Stimulated activated memory B cell treated with anti-CD40 and anti-IgM and Interleukin-4, amounts not matched to agents 10 μg/mL and 1 μg/mL and 100 μg/mL, for 72 hours (primary cell): ENCODE measurements around the gene ITIH4.

Experiments used
- ATAC-seq: fragments of 150-1000 bp; cut with Tn5 transposase; 2 replicates; pipeline ENCODE4 v1.10.0; 2021
- H3K27ac Mint-ChIP-seq: one replicate; pipeline ENCODE4 v1.8.0; 2022; ENCODE audit warnings: mild to moderate bottlenecking, mixed read lengths
- H3K27me3 Mint-ChIP-seq: one replicate; pipeline ENCODE4 v1.8.0; 2022; ENCODE audit warnings: mixed read lengths
- H3K36me3 Mint-ChIP-seq: one replicate; pipeline ENCODE4 v1.8.0; 2022; ENCODE audit warnings: mixed read lengths
- H3K4me1 Mint-ChIP-seq: one replicate; pipeline ENCODE4 v1.8.0; 2022; ENCODE audit warnings: mixed read lengths
- H3K4me3 Mint-ChIP-seq: one replicate; pipeline ENCODE4 v1.8.0; 2022; ENCODE audit warnings: mild to moderate bottlenecking, moderate library complexity, mixed read lengths
- H3K9me3 Mint-ChIP-seq: one replicate; pipeline ENCODE4 v1.8.0; 2022; ENCODE audit warnings: mixed read lengths

ITIH4 gene

GRCh38 chr3:52809149-52809548 is 21.3 kb downstream of the ITIH4 start:
- Mint-ChIP-seq H3K27ac (no peak overlapping the region), H3K9me3 (peaks cover 3% of the 10 kb centered on the region), H3K4me1 (no peaks in the 10 kb centered on the region), H3K27me3 (peaks cover 2% of the 10 kb centered on the region), H3K4me3 (no peak overlapping the region), H3K36me3 (no peaks in the 10 kb centered on the region)
- no peak for ATAC-seq

DNA sequence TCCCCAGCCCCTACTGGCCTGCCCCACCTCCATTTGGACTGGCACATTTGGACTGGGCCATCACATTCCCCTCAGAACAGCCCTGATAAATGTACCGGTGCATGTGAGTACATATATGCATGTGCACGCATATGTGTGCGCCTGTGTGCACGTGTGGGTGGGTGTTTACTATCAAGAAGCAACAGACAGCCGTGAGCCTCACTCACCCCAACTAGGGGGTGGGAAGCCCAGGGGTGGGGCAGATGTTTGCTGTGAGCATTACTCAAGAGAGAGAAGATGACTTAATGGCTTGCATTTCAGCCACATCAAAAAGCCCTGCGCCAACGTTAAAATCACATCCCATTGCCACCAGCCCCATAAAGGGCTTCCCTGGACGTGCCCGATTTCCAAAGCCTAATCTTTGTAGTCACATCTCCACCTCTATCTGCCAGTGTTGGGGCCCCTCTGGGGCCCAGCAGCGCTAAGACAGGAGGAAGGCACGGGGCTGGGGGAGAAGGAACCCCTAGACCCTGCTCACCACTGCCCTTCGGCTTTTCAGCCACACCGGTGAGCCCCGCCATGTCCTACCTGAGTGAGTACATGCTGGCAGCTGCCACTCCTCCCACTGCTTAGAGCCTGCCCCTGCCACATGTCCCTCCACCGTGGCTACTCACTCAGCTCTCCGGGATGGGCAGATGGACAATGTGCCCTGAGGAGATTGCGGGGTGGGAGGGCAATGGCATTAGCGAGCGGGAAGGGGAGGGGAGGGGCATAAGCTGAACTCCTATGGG is 25.0 kb downstream of the ITIH4 start:
- H3K4me3 Mint-ChIP-seq: no peak overlapping the region
- H3K4me1 Mint-ChIP-seq: no peaks in the 10 kb centered on the region
- peaks cover 9% of the 10 kb centered on the region for H3K27me3 Mint-ChIP-seq
- peaks cover 3% of the 10 kb centered on the region for H3K9me3 Mint-ChIP-seq
- H3K27ac Mint-ChIP-seq: no peak overlapping the region
- H3K36me3 Mint-ChIP-seq: no peaks in the 10 kb centered on the region
- no peak for ATAC-seq

- peaks cover 9% of the 10 kb centered on the region for H3K27me3 Mint-ChIP-seq
- no peaks in the 10 kb centered on the region for H3K4me1 Mint-ChIP-seq
- H3K4me3 Mint-ChIP-seq: no peak overlapping the region
- H3K27ac Mint-ChIP-seq: no peak overlapping the region
- ATAC-seq: no peak
- H3K9me3 Mint-ChIP-seq: no peaks in the 10 kb centered on the region
- no peaks in the 10 kb centered on the region for H3K36me3 Mint-ChIP-seq
Observed at GRCh38 chr3:52801839-52802238, 28.6 kb downstream of the ITIH4 start.

DNA sequence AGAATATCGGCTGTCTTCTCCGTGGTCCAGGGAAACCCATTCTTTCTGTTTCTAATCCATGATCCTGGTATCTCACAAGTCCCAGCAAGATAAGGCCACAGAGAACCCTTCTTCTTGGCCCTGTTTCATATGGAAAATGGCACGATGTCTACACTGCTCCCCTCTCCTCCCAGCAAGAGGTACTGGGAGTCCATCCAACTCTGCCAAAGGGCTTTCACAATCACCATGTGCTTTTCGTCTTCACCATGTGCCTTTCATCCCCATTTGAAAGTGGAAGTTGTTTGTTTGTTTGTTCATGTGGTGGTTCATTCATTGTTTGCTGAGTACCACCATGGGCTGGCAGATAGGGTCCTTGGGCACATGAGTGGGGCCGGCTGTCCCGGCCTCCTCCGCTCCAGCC is 30.4 kb downstream of the ITIH4 start:
- ATAC-seq: no peak
- Mint-ChIP-seq H3K36me3 (no peaks in the 10 kb centered on the region), H3K27ac (no peak overlapping the region), H3K4me1 (no peaks in the 10 kb centered on the region), H3K27me3 (peaks cover 9% of the 10 kb centered on the region), H3K4me3 (no peak overlapping the region), H3K9me3 (no peaks in the 10 kb centered on the region)

- H3K27me3 Mint-ChIP-seq: peaks cover 6% of the 10 kb centered on the region
- no peak for ATAC-seq
- H3K4me3 Mint-ChIP-seq: no peak overlapping the region
Observed at GRCh38 chr3:52798978-52799476, 31.4 kb downstream of the ITIH4 start.

DNA sequence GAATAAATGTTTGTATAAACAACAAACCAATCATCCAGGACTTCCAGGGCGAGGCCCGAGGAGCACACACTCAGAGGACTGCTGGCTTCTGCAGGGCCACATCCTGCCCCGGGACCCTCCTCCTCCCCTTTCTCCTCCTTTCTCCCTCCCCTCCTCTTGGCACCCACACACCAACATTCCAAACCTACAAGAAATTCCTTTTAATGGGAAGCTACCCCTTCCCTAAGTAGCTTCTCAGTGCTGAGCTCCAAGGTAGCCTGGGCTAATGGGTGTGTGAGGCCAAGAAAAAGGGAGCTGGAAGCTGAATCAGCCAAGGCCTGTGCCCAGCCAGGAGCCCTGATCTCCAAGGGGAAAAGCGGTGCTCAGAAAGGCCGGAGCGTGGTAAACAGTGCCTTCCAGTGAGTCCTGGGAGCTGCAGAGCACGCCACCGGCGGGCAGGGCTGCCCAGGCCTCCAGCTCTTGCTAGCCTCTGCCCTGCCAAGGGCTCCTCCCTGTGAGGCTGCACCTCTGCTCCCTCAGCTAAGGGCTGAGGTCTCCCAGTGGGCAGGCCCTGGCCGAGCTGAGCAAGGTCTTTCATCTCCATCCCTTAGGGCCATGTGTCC is 32.0 kb downstream of the ITIH4 start:
- Mint-ChIP-seq H3K27ac (no peak overlapping the region), H3K4me1 (no peaks in the 10 kb centered on the region), H3K36me3 (no peaks in the 10 kb centered on the region), H3K27me3 (peaks cover under 1% of the 10 kb centered on the region), H3K4me3 (no peak overlapping the region), H3K9me3 (no peaks in the 10 kb centered on the region)
- ATAC-seq: no peak

More at GRCh38 chr3:52798978-52799476, 31.4 kb downstream of the ITIH4 start:
- H3K27ac Mint-ChIP-seq: no peak overlapping the region
- H3K9me3 Mint-ChIP-seq: no peaks in the 10 kb centered on the region
- no peaks in the 10 kb centered on the region for H3K36me3 Mint-ChIP-seq
- H3K4me1 Mint-ChIP-seq: no peaks in the 10 kb centered on the region

DNA sequence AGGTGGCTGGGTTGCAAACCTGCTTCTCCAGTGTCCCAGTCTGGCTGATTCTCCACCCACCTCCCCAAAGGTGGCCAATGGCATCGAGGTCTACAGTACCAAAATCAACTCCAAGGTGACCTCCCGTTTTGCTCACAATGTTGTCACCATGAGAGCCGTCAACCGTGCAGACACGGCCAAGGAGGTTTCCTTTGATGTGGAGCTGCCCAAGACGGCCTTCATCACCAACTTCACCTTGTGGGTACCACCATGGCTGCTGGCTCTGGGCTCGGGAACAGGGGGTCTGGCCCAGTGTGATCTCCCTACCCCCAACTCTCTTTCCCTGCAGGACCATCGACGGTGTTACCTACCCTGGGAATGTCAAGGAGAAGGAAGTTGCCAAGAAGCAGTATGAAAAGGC is 34.1 kb downstream of the ITIH4 start:
- no peak overlapping the region for H3K27ac Mint-ChIP-seq
- H3K9me3 Mint-ChIP-seq: no peaks in the 10 kb centered on the region

DNA sequence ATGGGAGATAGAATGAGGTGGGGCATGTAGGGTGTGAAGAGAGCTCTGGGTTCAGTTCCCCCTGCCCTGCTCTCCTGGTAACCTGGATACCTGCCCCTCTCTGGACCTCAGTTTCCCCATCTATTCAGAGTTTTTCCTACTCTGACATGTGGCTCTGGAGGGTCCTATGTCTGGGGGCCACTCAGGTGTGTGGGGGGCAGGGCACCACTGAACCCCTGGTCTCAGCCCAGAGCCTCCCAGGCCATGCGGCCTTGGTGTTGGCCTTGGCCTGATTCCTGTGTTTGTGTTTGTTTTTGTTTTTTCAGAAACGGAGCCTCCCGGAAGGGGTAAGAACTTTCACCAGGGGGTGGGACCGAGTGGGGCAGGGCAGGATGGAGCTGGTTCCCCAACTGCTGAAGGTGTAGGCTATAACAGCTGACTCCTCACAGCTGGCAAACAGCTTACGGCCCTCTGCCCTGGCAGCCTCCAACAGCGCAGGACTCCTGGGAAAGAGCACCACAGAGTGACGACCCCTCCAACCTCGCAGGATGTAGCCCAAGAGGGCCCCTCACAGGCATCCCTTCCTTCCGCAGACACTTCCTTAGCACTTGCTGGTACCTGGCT is 35.1 kb downstream of the ITIH4 start:
- no peak for ATAC-seq
- no peak overlapping the region for H3K27ac Mint-ChIP-seq
- peaks cover 6% of the 10 kb centered on the region for H3K27me3 Mint-ChIP-seq
- no peak overlapping the region for H3K4me3 Mint-ChIP-seq
- no peaks in the 10 kb centered on the region for H3K4me1 Mint-ChIP-seq
- H3K36me3 Mint-ChIP-seq: no peaks in the 10 kb centered on the region
- no peaks in the 10 kb centered on the region for H3K9me3 Mint-ChIP-seq

More for the DNA sequence above, 34.1 kb downstream of the ITIH4 start:
- H3K4me3 Mint-ChIP-seq: no peak overlapping the region
- H3K4me1 Mint-ChIP-seq: no peaks in the 10 kb centered on the region
- H3K27me3 Mint-ChIP-seq: no peaks in the 10 kb centered on the region
- no peaks in the 10 kb centered on the region for H3K36me3 Mint-ChIP-seq
- ATAC-seq: no peak

DNA sequence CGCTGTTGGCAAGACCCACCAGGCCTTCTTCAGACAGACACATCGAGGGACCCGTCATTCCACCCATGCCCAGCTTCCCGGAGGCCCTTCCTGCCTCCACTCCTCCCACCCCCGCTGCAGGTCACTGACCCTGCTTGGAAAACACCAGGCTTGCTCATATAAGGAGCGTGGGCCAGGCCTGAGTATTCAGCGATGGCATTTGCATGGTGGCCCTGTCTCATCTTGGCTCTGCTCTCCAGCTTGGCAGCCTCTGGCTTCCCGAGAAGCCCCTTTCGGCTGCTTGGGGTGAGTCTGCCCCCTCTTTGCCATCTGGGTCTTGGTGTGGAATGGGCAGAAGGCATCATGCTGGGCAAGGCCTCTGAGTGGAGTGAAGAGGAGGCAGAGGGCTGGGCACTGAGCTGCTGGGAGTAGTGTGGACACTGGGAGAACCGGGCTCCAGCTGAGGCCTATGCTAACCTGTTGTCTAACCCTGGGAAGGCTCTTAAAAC is 35.8 kb downstream of the ITIH4 start, which contains the start of gene ITIH3:
ITIH3 (plus strand) TSS at position 185 of the 488 bp plus-strand sequence; CDS start at position 193, 8 bp downstream.
- Mint-ChIP-seq H3K27me3 (peaks cover 11% of the 10 kb centered on the region), H3K9me3 (no peaks in the 10 kb centered on the region), H3K36me3 (no peaks in the 10 kb centered on the region), H3K4me3 (no peak within 1 kb of the TSS), H3K27ac (no peak within 1 kb of the TSS), H3K4me1 (no peaks in the 10 kb centered on the region)
- no peak for ATAC-seq

DNA sequence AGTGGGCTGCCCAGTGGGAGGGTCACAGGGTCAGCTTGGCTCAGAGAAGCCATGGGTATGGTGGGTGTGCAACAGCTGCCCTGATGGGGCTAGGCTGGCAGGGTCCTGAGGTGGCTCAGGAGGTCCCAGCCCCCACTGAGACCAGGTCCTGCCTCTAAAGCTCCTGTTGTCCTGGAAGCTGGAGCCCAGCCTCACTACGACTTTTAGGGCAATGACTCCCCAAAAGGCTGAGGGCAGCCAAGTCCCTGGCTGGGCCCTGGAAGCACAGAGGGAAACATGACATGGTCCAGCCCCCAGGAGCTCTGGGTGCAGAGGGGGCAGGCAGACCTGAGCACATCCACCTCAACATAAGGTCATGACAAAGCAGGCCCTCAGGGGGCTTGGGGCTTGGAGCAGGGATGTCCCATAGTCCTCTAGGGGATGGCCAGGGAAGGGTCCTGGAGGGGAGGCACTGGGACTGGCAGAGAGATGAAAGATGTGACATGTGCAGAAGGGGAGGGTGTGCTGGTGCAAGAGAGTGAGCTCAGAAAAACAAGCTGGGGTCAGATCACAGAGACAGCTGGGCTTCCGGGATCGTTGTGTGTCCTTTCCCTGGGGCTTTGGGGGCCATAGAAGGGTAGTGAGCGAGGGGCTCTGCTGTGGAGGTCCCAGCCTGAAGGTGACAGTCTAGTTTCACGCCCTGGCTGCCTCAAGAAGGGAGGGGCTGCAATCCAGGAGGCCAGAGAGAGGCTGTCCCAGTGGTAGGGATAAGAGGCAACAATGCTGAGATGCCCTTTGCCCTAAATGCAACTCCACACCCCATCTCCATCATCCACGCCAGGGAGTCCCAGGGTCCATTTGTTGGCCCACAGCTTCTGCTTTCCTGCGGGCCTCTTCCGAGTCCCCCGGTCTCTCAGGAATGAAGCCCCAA is 36.5 kb downstream of the ITIH4 start:
- no peaks in the 10 kb centered on the region for H3K36me3 Mint-ChIP-seq
- no peak overlapping the region for H3K27ac Mint-ChIP-seq
- H3K9me3 Mint-ChIP-seq: no peaks in the 10 kb centered on the region
- H3K4me3 Mint-ChIP-seq: no peak overlapping the region
- peaks cover 11% of the 10 kb centered on the region for H3K27me3 Mint-ChIP-seq
- no peaks in the 10 kb centered on the region for H3K4me1 Mint-ChIP-seq
- ATAC-seq: no peak

GRCh38 chr3:52792961-52793695 is 37.3 kb downstream of the ITIH4 start:
- Mint-ChIP-seq H3K27me3 (peaks cover 11% of the 10 kb centered on the region), H3K27ac (no peak overlapping the region), H3K4me3 (no peak overlapping the region), H3K4me1 (no peaks in the 10 kb centered on the region), H3K9me3 (no peaks in the 10 kb centered on the region), H3K36me3 (no peaks in the 10 kb centered on the region)
- no peak for ATAC-seq

GRCh38 chr3:52792413-52792812 is 38.1 kb downstream of the ITIH4 start:
- ATAC-seq: no peak
- no peak overlapping the region for H3K27ac Mint-ChIP-seq
- no peaks in the 10 kb centered on the region for H3K36me3 Mint-ChIP-seq
- no peaks in the 10 kb centered on the region for H3K9me3 Mint-ChIP-seq
- no peaks in the 10 kb centered on the region for H3K4me1 Mint-ChIP-seq
- peaks cover 11% of the 10 kb centered on the region for H3K27me3 Mint-ChIP-seq
- H3K4me3 Mint-ChIP-seq: no peak overlapping the region

DNA sequence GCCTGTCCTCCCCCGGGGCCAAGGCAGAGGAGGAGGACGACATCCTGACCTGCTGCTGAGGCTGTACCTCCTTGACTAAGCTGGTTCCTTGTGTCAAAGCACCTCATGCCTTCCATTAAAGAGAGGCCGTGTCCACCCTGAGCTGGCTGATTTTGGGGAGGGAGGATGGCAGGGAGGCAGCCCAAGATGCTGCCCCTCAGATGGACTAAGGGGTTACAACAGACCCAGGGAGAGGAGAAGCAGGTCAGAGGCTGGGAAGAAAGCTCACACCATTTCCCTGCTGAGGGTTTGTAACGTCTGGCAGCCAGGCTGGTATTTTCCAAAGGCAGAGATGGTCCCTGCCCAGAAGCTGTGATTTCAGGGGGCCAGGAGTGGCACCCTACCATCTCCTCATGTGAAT is 38.5 kb downstream of the ITIH4 start:
- Mint-ChIP-seq H3K36me3 (no peaks in the 10 kb centered on the region), H3K27ac (no peak overlapping the region), H3K27me3 (peaks cover 11% of the 10 kb centered on the region), H3K4me3 (no peak overlapping the region), H3K9me3 (no peaks in the 10 kb centered on the region), H3K4me1 (no peaks in the 10 kb centered on the region)
- ATAC-seq: no peak

DNA sequence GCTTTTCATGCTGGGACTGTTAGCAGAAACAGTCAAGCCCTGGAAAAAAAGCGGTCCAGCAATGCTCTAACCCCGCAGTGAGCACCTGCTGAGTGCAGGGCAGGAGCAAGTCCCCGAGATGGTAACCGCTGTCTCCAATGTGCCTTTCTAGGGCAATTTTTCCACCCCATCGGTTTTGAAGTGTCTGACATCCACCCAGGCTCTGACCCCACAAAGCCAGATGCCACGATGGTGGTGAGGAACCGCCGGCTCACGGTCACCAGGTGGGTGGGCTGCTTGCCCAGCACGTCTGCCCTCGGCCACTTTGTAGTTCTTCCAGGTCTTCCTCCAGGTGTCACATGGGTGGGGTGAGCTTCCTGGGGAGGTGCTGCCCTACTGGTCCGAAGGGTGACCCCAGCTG is 39.1 kb downstream of the ITIH4 start:
- H3K27ac Mint-ChIP-seq: no peak overlapping the region
- H3K36me3 Mint-ChIP-seq: no peaks in the 10 kb centered on the region
- H3K27me3 Mint-ChIP-seq: peaks cover 11% of the 10 kb centered on the region
- no peaks in the 10 kb centered on the region for H3K9me3 Mint-ChIP-seq
- no peaks in the 10 kb centered on the region for H3K4me1 Mint-ChIP-seq
- no peak for ATAC-seq
- no peak overlapping the region for H3K4me3 Mint-ChIP-seq
